Left lung (tissue), 10 donors: Measurements from ENCODE around the gene FEM1C. TPM values are rescaled to one million over a fixed set of nuclear protein-coding genes. Genes with fewer than 3 reads are reported as not detected.

Source experiments
- ATAC-seq: fragments of 200-7000 bp; cut with Tn5 transposase; one replicate; pipeline ENCODE4 v1.9.1; 2020; ENCODE audit warnings: moderate library complexity
- DNase-seq, 4 donors: peaks; one replicate each; pipeline ENCODE4 v3.0.0-alpha.2; 2013 to 2020
- H3K27ac ChIP-seq, 2 donors: fragments of 200-600 bp; sonication (generic) in 1 of 2; one replicate each; pipeline versions ENCODE4 v1.5.0 to v1.8.0; 2020 to 2021
- H3K27me3 ChIP-seq, 2 donors: fragments of 200-600 bp; sonication (generic) in 1 of 2; one replicate each; pipeline versions ENCODE4 v1.5.0 to v1.8.0; 2020 to 2021
- H3K36me3 ChIP-seq, 2 donors: fragments of 200-600 bp; sonication (generic) in 1 of 2; one replicate each; pipeline versions ENCODE4 v1.5.0 to v1.8.0; 2020 to 2021
- H3K4me1 ChIP-seq, 2 donors: fragments of 200-600 bp; one replicate each; pipeline ENCODE4 v1.8.0; 2021
- H3K4me3 ChIP-seq, 2 donors: fragments of 200-600 bp; sonication (generic) in 1 of 2; one replicate each; pipeline versions ENCODE4 v1.5.0 to v1.8.0; 2020 to 2021; ENCODE audit warnings: mild to moderate bottlenecking in 1 of 2
- H3K9me3 ChIP-seq, 2 donors: fragments of 200-600 bp; sonication (generic) in 1 of 2; one replicate each; pipeline versions ENCODE4 v1.5.0 to v1.8.0; 2020 to 2021
- intact Hi-C, 2 donors: fragments of 100-400 bp; cut with DNase I; formaldehyde crosslinking; loops; one replicate each; pipeline versions ENCODE4 v1.11.2 to v1.14.2; 2022
- polyA plus RNA-seq, 6 donors: library from polyadenylated mRNA; unstranded; fragments of 120-200 nt; gene quantifications; one replicate each; pipeline ENCODE4 v1.2.1, GENCODE V29; 2013; ENCODE audit not compliant: insufficient read length in 6 of 6
- total RNA-seq, 2 donors: library from RNA; stranded (reverse); fragmentation: NEBNext Ultra II Directional; extraction: Animal tissue kit (Norgen Biotek cat#: 25700); gene quantifications; one replicate each; pipeline ENCODE4 v1.2.1, GENCODE V29; 2021
- TF ChIP-seq, protein P1 (sequence below), 2 donors: fragments of 200-600 bp; sonication (generic) in 1 of 2; IDR thresholded peaks; one replicate each; pipeline versions ENCODE4 v1.5.0 to v1.8.0; 2021; ENCODE audit warnings: antibody characterized with exemption in 2 of 2
- donor health status: DM: no; HTN: yes; CAD: no.
- donor health status: DM: no; HTN: no; CAD: no.

FEM1C gene
- total and polyA plus RNA-seq, 8 donors = 21.1 to 28.7 (median 23.3) TPM

DNA sequence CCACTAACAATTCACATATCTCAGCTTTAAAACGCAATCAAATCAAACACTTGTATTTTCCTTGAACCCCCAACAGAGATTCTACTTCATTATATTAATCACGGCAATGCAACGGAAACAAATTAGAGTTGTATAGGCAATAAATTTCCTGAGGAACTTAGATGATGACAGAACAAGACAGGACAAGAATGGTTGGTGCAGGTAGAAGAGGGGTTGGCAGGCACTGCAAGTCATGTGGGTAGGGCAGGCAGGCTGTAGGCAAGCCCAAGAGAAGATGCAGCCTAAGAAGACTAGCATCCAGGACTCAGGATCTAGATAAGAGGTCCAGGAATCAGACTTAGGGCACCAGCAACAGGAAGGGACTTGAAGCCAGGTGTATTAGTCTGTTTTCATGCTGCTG is 16.6 kb upstream of the FEM1C start:
- H3K9me3 ChIP-seq = no peaks in the 10 kb centered on the region

DNA sequence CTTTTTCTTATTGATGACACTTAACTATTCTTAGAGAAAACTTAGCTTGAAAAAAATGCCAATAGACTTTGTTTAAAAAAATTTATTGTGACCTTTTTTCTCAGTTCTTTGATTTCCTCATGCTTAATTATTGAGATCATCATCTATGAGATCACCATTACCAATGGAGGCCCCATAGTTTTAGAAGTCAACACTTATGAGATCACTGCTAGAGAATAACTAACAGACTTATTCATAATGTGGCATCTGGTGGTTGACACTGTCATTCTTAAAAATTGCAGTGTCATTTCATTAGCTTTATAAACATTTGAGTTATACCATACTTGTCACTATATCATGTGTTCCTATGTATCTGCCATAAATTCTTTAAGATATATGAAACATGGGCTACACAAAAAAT is 14.9 kb upstream of the FEM1C start:
- Histone ChIP-seq H3K4me3 (no peak overlapping the region), H3K27ac (no peak overlapping the region), H3K36me3 (no peaks in the 10 kb centered on the region), H3K27me3 (no peaks in the 10 kb centered on the region), H3K9me3 (no peaks in the 10 kb centered on the region), H3K4me1 (peaks cover 0 to 7% of the 10 kb centered on the region in 2 donors)
- DNase-seq = no peak
- TF ChIP-seq, protein P1, sequence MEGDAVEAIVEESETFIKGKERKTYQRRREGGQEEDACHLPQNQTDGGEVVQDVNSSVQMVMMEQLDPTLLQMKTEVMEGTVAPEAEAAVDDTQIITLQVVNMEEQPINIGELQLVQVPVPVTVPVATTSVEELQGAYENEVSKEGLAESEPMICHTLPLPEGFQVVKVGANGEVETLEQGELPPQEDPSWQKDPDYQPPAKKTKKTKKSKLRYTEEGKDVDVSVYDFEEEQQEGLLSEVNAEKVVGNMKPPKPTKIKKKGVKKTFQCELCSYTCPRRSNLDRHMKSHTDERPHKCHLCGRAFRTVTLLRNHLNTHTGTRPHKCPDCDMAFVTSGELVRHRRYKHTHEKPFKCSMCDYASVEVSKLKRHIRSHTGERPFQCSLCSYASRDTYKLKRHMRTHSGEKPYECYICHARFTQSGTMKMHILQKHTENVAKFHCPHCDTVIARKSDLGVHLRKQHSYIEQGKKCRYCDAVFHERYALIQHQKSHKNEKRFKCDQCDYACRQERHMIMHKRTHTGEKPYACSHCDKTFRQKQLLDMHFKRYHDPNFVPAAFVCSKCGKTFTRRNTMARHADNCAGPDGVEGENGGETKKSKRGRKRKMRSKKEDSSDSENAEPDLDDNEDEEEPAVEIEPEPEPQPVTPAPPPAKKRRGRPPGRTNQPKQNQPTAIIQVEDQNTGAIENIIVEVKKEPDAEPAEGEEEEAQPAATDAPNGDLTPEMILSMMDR (IDR thresholded peaks at IDR 0.05) = no peak
- ATAC-seq = no peak
- intact Hi-C loops = no loop called here

More for the DNA sequence above, 16.6 kb upstream of the FEM1C start:
- TF ChIP-seq, protein P1 (IDR thresholded peaks at IDR 0.05) = no peak
- intact Hi-C loops = no loop called here
- Histone ChIP-seq H3K27me3 (no peaks in the 10 kb centered on the region), H3K4me1 (peaks cover 0 to 7% of the 10 kb centered on the region in 2 donors), H3K36me3 (no peaks in the 10 kb centered on the region), H3K27ac (no peak overlapping the region), H3K4me3 (no peak overlapping the region)
- DNase-seq (no peak), ATAC-seq (no peak)

DNA sequence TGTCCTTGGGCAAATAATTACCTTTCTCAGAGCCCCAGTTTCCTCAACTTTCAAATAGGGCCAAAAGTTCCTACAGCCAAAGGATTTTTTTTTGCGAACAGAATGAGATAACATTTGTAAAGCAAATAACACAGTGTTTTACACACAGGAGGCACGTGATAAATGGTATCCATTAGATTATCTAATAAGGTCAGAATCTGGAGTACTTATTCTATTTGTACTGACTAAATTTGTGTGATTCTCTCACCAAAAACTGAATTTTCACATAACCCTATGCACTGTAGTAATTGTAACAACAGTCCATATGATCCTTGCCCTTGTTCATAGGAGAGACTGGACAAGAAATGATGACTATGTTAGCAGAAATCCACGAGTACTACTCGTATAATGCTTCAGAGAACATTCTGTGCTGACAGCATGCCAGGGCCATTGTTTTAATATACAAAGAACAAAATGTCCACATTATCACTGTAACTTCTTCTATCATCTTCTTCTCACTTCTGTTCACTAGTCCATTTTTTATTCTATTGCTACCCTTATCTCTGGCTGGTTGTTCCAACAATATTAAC is 13.9 kb upstream of the FEM1C start:
- DNase-seq (no peak), ATAC-seq (peak; percentile 68)
- H3K27ac ChIP-seq = peak overlapping the region; percentile 24 to 63
- TF ChIP-seq, protein P1 (IDR thresholded peaks at IDR 0.05) = no peak
- peaks cover 0 to 7% of the 10 kb centered on the region in 2 donors for H3K4me1 ChIP-seq
- H3K36me3 ChIP-seq = no peaks in the 10 kb centered on the region
- intact Hi-C loops = no loop called here
- H3K4me3 ChIP-seq = no peak overlapping the region
- H3K9me3 ChIP-seq = no peaks in the 10 kb centered on the region
- no peaks in the 10 kb centered on the region for H3K27me3 ChIP-seq

DNA sequence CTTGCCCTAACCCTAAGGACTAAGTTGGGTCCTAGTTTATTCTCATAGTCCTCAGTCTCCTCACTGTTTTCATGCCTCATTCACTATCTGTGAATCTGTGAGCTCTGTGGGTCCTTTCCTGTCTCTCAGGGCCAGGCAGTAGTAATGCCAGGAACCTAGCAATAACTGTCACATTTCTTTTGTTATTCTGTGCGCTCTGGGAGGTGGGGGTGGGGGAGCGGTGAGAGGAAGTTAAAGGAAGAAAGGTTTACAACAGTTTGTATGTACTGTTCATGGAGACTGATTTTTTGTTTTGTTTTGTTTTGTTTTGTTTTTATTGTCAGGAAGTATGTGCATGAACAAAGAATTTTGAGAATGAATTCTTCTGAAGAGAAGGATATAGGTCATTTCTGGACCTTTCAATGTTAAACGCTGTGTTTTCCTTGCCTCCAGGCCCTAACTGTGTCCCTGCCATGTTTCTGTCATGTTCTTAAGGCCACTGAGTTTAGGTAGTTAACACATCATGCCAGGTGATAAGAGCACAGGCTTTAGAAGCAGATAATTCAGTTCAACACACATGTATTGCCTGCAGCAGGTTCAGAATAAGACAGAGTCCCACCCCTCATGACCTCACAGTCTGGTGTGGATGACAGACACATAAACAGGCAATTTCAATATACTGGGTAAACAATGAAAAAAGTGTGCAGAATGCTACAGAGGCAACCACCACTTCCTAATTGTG is 13.3 kb upstream of the FEM1C start:
- DNase-seq = no peak

DNA sequence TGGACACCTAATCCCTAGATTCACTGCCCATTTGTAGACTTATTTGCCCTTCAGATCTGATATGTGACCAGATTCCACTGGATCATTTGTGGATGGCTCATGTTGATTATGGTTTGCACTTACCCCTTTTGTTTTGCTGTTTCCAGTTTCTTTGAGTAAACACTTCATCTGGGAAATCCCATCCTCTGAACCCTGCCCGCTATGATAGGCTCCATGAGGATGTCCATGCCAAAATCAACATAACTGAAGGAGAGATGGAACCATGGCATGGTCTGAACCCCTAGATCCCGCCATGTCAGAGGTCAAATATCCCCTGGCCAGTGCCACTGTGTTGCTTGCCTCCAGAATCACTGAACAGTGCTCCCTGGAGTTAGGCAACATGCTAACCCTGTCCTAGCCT is 11.7 kb upstream of the FEM1C start:
- Histone ChIP-seq H3K27me3 (no peaks in the 10 kb centered on the region), H3K4me3 (no peak overlapping the region), H3K36me3 (no peaks in the 10 kb centered on the region), H3K27ac (no peak overlapping the region), H3K4me1 (peaks cover 0 to 7% of the 10 kb centered on the region in 2 donors), H3K9me3 (no peaks in the 10 kb centered on the region)
- intact Hi-C loops = no loop called here
- DNase-seq (no peak), ATAC-seq (no peak)
- TF ChIP-seq, protein P1 (IDR thresholded peaks at IDR 0.05) = no peak

More for the DNA sequence above, 13.3 kb upstream of the FEM1C start:
- Histone ChIP-seq H3K27me3 (no peaks in the 10 kb centered on the region), H3K4me1 (peaks cover 0 to 7% of the 10 kb centered on the region in 2 donors), H3K36me3 (no peaks in the 10 kb centered on the region), H3K9me3 (no peaks in the 10 kb centered on the region), H3K27ac (peak overlapping the region; percentile 24 to 63), H3K4me3 (no peak overlapping the region)
- intact Hi-C loops = no loop called here
- TF ChIP-seq, protein P1 (IDR thresholded peaks at IDR 0.05) = no peak
- peak; percentile 76 for ATAC-seq
